ENCODE results near the gene GNG12.

Gene GNG12

DNA sequence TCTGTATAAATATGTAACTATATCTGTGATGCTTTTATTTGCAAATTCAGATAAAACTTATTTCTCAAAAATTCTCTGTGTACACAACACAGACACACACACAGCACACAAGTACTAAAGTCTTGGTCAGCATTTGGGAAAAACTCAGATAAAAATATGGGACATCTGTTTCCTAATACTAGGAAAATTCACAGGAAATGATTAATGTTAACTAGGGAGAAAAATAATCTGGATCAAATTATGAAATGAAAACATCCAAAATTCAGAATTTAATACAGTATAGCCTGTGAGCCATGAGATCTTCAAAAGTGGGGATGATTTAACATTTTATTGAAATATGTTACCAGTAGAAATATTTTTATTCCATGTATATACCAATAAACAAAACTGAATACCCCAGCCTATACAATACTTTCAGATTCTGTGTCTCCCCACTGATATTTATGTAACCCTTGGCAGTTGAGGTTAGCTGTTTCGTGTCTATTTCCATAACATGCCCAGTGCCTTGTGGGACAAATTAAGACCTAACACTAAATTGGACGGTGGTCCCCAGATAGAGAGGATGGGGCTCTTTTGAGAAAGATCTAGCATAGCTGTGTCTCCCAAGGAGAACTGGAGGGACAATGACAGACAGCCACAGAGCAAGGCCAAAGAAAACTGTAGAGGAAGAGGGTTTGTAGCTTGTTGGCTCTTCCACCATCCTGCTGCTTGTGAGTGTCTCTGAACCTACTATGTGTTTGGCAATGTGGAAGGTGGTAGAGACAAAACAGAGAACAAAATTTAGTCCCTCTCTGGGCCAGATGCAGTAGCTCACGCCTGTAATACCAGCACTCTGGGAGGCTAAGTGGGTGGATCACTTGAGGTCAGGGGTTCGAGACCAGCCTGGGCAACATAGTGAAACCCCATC, 47.2 kb downstream of the GNG12 start:
- no peak for DNase-seq
- ATAC-seq, result no peak

DNA sequence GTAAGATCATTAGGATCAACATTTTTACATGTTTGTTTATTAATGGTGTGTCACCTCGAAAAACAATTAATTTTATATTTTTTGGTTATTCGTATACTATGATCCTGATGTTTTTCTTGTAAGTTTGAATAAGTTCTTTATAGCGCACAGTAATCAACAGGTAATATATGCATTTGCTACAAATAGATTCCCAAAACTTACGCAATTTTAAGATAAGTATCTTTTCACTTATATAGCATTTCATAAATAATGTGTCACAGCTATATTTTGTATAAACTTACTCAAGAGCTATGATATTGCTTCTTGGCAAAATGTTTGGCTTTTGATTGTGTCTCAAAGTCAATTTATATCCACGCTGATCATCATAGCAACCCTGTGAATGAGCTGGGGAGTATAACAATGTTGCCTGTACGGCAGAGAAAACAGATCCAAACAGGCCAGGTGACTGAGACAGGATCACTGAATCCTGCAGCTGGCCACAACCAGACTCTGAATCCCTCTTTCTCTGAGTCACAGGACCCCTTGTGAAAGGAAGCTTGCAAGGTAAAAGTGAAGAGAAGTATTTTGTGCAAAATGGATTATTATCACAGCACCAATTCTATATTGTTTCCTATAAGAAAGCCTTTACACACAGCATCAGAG, 48.6 kb downstream of the GNG12 start:
- DNase-seq (no peak), ATAC-seq (no peak)

DNA sequence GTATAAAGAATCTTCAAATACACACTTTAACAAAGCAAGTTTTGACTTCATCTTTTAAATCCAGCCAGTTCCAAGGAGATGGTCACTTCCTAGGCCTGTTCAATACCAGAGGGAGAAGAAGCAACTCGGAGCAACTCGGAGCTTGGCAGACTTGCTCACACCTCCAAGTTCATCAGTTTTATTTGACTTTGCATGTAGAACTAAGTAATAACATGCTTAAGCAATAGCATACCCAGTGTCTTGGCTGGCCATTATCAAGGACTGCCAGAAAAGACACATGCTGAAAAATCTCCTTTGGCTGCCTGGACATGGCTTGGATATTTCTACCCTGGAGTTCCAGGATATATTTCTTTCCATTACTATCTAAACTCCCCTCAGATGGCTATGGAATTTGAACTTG, 52.6 kb downstream of the GNG12 start:
- ATAC-seq, result no peak
- no peak for DNase-seq

DNA sequence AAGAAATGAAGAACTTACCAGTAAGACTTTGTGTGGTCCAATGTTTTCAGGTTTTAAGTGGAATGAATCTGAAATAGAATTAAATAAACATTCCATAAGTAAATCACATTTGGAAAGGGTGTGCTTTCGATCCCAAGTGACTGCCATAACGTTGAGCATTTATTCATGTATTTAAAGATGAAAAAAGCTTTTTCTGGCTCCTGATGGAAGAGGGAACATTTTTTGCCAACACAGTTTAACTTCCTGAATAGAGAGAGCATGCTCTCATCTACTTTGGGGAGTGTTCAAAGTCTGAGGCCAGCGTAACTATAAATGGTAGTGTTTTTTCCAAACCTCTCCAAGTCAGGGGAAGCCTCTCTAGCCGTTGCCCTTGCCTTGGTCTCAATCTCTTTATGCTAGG, 55.8 kb downstream of the GNG12 start:
- no peak for ATAC-seq
- no peak for DNase-seq

DNA sequence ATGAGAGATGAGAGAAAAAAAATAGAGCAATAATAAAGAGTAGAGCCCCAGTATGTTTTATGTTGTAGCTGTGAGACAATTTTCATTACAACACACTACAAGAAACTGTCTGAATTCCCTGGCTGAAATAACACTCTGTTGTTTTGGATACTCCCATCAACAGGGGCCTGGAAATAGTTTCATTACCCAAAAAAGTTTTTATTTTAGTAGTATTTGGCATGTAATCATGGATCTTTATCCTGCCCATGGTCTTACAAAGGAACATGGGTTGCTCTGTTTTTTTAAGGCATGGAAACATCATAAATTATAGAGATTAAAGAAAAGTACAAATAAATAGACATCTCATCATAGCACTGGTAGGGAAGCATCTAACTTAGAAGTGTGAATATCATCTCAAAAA, 56.3 kb downstream of the GNG12 start:
- ATAC-seq (no peak), DNase-seq (no peak)

DNA sequence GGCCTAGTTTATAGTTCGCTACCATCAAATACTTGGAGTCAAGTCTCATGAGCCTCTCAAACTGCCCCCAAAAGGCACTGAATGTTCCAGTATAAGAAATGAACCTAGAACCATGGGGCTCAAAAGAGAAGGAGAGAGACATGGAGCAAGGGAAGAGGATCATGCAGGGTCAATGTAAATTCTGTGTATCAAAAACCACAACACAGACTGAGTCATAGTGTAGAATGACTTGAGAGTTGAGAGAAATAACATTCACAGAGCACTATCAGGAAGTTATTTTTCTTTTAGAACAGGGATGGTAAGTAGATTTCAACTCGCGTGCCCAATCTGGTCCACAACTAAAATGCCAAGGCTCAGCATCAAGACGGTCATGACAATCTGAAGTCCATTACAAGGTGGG, 59.8 kb downstream of the GNG12 start:
- ATAC-seq (no peak), DNase-seq (no peak)

DNA sequence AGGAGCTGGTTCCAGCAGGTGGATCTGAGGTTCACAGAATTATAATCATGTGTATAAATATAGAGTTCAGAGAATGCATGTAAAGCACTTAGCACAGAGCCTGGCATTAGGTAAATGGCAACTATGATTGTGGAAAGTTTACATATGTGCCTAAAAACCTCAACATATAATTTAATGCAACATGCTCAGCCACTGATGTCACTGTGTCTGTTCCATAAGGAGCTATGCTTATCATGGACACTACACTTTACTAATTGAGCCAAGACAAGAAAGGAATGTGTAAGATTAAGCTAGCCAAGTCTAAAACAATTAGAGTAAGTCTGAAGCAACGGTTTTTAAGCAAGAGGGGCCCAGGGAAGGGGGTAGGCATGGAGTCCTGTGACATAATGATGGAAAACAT, 61.5 kb downstream of the GNG12 start:
- no peak for ATAC-seq
- DNase-seq, result no peak

DNA sequence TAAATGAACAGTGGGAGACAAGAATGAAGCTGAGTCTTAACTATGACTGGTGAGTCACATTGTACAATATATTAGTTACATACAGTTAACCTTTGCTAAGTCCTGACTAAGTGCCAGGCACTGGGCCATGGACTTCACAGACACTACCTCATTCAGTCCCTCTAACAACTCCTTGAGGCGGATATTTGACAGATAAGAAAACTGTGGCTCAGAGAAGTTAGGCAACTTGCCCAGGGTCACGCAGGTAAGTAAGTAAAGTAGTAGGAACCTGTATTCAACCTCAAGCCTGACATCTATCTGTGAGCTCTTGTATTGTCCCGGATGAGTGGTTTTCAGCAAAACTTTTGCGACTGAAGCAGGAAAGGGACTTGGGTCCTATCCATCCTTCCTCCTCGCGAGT, 62.1 kb downstream of the GNG12 start:
- ATAC-seq (no peak), DNase-seq (no peak)

DNA sequence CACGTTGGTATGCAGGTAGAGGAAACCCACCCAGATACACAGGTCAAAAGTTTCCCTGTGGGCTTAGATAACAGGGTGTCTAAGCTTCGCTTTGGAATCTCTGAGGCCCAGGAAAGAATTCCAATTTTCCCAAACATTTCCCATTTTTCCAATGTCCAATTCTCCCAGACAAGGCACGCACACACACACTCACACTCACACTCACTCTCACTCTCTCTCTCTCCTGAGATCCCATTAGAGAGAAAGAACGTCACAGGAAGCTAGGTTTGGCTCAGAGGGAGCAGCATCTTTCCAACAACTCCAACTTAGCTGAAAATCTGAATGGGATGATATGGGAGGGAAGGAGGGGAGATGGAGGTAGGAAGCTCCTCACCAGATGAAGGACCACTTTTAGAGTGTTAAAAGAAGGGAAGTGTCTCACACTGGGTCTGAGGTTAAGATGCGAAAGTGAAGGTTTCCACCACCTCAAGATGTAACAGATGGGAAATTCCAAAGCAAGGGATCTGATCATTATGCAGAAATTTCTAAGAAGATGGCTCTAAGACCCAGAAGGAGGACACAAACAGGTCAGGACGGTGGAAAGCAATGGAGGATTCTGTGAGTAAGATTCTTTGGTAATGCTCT, 63.5 kb downstream of the GNG12 start:
- peak; percentile 45 for ATAC-seq

DNA sequence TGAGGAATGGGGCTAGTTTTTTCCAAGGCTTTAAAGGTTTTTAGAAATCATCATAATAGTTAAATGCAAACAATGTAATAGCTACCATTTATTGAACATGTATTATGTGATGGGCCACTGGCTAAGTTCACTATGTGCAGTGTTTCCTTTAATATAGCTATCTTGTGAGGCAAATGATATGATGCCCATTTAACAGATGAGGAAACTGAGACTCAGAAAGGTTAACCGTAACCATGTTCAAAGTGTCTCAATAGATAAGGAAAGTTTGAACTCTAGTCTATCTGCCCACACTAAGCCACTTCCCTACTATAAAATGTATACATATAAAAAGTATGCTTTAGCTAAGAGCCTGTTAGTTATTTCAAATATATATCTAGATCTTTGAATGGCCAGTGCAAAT, 64.8 kb downstream of the GNG12 start:
- DNase-seq, result no peak
- no peak for ATAC-seq

More for the DNA sequence above, 63.5 kb downstream of the GNG12 start:
- no peak for DNase-seq

DNA sequence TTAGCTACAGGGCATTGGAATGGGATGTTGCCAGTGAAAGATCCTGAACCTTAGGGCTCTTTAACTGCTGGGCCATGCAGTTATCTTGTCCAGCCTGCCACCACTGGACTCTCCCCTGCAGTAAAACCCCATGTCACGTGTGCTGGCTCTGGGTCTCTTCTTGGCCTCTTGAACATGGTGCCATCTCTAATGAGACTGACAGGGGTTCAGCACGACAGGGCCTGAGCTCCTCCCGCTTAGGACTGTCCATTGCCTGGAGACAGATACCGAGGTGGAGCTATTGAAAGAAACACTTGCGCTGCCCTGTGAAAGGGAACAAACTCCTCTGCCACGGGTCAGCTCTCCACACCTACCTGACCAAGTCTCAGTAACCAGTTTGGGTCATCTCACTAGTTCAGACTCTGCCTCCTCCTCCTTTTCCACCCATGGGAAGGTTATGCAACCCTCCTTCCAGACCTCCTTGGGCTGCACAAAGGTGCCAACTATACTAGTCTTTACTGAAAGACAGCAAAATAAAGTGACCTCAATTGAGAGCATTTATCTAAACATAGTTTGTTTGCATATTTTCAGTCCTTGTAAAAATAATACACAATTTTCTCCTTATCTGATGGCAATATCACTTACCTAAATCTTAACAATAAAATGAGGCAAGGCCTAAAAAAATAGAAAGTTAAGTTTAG, 66.0 kb downstream of the GNG12 start:
- no peak for DNase-seq
- ATAC-seq, result no peak

DNA sequence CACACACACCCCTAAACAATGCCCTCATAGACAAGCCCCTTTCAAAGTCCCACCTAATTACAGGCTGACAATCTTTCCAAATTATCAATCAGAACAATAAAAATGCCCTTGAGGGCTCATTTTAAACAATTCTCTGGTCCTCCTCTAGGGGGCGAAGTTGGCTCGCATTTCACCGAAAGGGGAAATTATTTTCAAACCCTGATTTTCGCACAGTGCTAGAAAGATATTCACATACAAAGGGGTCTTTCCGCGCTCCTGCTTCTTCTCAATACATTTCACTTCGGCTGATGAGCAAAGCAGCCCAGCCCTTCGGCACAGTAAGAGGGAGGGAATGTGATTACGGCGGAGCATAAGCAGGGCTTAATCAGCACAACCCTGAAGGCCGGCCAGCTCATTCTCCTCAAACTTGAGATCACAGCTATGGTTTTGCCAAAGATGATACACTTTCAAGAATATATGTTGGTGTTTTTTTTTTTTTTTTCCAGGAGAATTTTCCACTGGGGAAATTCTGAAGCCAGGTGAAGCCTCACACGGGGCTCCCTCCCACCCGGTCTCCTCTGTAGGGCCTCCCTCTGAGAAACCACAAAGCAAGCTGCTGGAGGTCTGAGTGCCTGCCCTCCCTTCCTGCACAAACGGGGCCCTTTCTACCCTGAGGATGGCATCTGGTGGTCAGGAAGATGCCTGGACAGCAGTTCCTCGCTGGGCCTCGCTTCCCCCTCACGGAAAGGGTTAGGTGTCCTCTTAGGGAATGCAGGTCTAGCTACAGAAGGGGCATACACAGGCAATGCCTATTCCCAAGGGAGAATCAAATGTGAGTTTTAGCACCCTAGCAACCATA, 66.9 kb downstream of the GNG12 start:
- DNase-seq (peak; percentile 56), ATAC-seq (peak; percentile 76)

DNA sequence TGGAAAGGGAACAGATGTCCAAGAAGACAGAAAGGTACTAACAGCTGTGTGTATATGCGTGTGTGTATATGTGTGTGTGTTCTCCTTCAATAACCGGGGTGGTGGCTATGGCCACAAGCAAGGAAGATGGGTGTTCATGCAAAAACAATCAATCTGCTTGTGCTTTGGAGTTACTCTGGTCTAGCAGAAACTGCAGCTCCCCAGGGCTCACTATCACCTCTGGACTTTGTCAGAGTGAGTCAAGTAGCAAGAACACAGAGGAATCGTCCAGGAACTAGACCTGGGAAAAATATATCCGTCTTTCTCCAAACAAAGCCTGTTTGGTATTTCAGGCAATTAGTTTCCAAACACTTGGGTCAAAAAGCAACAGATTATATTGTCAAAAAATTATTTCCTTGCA, 68.6 kb downstream of the GNG12 start:
- DNase-seq (no peak), ATAC-seq (no peak)

DNA sequence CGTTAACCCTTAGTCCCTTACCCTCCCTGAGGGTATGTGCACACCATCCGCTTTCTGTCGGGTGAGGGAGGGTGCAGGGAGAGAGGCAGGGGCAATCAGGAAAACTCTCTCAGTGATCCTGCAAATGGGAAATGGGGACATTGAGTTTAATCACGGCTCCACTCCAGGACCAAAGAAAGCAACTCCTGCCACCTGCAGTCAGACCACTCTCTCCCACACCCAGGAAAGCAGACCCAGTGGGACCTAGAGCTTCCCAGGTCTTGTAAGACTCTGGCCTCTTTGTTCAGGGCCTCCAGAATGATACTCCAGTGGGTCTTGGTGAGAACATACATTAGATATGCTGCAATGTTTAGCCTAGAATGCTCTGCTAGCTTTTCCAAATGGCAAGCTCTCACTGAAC, 71.5 kb downstream of the GNG12 start:
- no peak for DNase-seq
- no peak for ATAC-seq

DNA sequence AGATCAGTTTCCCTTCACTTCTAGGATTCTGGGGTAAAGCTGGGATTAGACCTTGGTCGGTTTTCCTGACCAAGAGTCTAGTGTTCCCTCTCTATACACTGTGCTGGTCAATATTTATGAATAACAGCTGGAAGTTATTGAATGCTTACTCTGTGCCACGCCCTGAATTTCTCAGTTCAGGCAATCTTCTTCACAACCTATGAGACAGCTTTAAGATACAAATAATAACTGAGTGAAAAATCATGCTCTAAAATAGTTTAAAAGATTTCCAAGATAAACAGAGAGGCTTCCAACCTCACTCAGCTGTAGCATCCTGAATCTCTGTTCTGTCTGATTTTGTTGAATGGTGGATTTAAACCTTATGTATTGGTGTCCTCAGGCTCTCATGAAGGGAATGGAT, 72.2 kb downstream of the GNG12 start:
- DNase-seq (no peak), ATAC-seq (no peak)

DNA sequence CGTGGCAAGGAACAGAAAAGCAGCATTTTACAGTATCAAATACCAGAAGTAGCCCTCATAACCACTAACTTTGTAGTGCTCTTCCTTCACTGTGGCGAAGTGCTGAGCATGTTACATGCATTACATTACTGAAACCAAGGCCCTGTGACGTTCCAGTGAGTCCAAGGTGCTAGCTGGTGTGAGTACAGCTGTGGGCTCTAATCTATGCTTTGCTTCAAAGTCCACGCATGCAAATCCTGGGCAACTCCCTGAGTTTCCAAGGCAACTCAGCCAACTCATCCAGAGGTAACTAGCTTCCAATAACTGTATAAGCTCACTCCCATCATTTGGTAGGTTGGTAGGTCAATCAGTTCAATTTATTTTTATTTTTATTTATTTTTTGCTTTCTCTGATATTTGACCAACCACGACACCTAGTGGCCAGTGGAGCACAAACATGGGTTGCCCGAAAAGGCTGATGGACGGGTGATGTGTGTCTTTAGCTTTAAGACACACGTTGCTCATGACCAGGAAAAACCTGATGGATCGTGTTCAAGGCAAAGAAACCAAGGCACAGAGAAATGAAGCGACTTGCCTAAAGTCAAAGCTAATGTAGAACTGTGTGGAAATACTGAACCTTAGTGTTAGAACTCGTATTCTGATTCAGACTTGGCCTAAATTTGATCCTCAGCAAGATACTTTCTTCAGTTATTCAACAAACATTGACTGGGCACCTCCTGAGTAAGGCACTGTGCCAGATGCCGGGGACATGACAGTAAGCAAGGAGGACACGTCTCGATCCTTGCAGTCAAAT, 73.0 kb downstream of the GNG12 start:
- ATAC-seq (peak; percentile 66), DNase-seq (peak; percentile 67)

DNA sequence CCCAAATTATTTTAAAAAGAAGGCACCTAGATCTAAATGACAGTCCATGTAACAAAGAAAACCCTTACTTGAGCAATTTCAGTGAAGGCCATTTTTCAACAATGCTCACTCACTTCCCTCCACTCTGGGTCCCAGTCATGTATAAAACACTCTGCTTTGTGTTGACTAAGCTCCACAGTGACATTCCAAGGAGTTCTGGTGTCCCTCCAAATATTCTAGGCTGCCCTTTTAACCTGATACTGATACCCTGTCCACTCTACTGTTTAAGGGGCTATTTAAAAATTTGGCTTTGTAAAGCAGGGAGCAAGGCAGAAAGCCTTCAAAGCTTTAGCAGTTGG, 73.6 kb downstream of the GNG12 start:
- no peak for DNase-seq
- ATAC-seq, result no peak

DNA sequence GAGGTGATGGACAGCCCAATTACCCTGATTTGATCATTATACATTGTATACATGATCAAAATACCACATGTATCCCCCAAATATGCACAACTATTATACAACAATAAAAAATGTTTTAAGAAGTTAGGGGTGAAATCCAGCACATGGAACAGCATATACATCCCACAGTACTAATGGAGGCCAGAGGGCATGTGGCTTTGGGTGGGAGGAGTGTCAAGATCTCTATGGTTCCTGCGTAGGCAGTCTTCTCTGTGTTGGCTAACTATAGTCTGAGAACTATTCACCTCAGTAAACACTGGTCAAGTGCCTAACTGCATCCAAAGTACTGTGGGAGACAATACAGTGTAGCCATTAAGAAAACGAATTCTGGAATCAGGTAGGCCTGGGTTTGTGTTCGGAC, 74.2 kb downstream of the GNG12 start:
- ATAC-seq, result no peak
- no peak for DNase-seq

DNA sequence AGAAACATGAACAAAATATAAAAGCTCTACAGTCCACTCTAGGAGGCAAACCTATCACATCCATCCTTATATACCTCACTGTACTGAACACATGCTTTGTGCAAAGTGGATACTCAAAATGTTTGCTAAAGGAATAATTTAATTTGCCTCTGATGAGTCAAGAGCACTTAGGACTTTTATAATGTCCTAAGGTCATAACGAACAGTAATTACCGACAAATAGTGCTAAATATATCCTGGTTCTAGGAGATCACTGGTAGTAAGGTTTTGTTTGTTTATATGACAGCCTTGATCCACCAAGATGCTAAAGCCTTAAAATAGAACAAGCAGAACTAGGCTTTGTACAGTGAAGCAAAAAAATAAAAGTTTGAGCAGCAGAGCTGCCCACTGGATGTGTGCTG, 77.6 kb downstream of the GNG12 start:
- ATAC-seq (no peak), DNase-seq (no peak)

DNA sequence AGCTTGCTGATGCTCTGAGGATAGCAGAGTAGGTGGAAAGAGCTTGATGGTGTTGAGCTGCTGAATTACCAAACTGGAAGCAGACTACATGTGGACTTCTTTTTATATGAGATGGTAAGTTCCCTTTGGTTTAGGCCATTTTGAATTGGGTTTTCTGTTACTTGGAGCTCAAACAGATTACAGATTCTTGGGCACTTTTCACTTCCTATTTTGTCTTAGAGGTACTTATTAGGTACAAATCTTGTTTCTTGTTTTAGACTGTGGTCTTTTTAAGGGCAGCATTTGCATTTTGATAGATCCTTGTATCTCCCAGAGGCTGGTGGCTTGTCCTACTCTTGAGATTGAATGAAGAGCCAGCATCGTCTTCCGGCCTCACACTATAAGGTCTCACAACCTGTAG, 78.1 kb downstream of the GNG12 start:
- ATAC-seq, result no peak
- DNase-seq, result no peak

DNA sequence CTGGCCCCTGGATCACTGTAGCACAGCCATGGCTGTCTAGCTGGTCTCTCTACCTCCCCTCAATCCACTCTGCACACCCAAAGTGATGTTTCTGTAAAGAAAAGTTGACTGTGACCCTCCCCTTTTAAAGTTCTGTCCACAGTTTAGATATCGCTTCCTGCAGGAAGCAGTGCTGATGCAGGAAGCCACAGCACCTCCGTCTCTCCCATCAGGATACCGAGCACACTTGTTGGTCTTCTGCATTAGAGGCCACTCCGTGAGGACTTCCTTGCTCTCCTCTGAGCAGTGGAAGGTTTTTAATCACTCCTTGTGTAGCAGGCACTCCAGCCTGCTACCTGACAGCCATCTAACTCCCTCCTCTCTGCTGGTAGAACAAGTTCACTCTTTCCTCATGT, 78.7 kb downstream of the GNG12 start:
- no peak for DNase-seq
- ATAC-seq, result no peak

All from stimulated activated naive CD8-positive, alpha-beta T cell treated with anti-CD3 and anti-CD28 coated beads, Interleukin-15, Interleukin-2, amounts not matched to agents 100 U/mL and 50 U/mL, for 24 hours (primary cell).